Body of pancreas (tissue), 4 donors: ENCODE data around the gene PEPD. TPM values are rescaled to one million over a fixed set of nuclear protein-coding genes. Genes with fewer than 3 reads are reported as not detected.

Experiments used
- ATAC-seq: fragments of 150-250 bp; one replicate; pipeline ENCODE4 v1.9.1; 2016
- DNase-seq, 4 donors: peaks; one replicate each; pipeline ENCODE4 v3.0.0-alpha.2; 2019
- H3K27ac ChIP-seq, 4 donors: fragments of 200-600 bp; sonication (generic); 1 replicate in 3 of 4; 2 replicates in 1 of 4; pipeline versions ENCODE4 v1.5.1 to v1.6.1; 2016 to 2019; ENCODE audit warnings: mild to moderate bottlenecking in 1 of 4, mixed read lengths in 1 of 4, moderate library complexity in 1 of 4
- H3K27me3 ChIP-seq, 2 donors: fragments of 200-600 bp; sonication (generic); one replicate each; pipeline ENCODE4 v1.6.0; 2016; ENCODE audit warnings: mild to moderate bottlenecking in 1 of 2
- H3K36me3 ChIP-seq, 2 donors: fragments of 200-600 bp; sonication (generic); replicated peaks in 1 of 2; 2 replicates each; pipeline ENCODE4 v1.5.1; 2016; ENCODE audit warnings: low read depth in 2 of 2; ENCODE audit not compliant: insufficient read depth in 1 of 2
- H3K4me1 ChIP-seq: fragments of 200-600 bp; sonication (generic); one replicate; pipeline ENCODE4 v1.6.0; 2016
- H3K4me3 ChIP-seq, 2 donors: fragments of 200-600 bp; sonication (generic); 1 replicate in 1 of 2; 2 replicates in 1 of 2; pipeline ENCODE4 v1.5.1; 2016 to 2019
- H3K9me3 ChIP-seq, 3 donors: fragments of 200-600 bp; sonication (generic); 1 replicate in 2 of 3; 2 replicates in 1 of 3; pipeline ENCODE4 v1.5.1; 2016
- POLR2A ChIP-seq, 3 donors: fragments of 450-650 bp; IDR thresholded peaks; one replicate each; pipeline ENCODE4 v1.6.1; 2016; ENCODE audit warnings: antibody characterized with exemption in 3 of 3, mild to moderate bottlenecking in 2 of 3
- WGBS, 2 donors: methylation state at CpG; one replicate each; pipeline ENCODE4 v1.1.5; 2017; 5-methylcytosine and 5-hydroxymethylcytosine counted together
- intact Hi-C: fragments of 100-400 bp; cut with DNase I; formaldehyde crosslinking; loops from one replicate; pipeline ENCODE4 v1.15.1; 2023
- total RNA-seq, 2 donors: library from RNA; depleted of rRNA; stranded (reverse); fragments of >200 nt; gene quantifications; one replicate each; pipeline ENCODE4 v1.1.0, GENCODE V29; 2016
- TF ChIP-seq, protein P1 (sequence below), 7 experiments: fragments of 450-650 bp in 4 of 7; fragments of 200-600 bp in 3 of 7; sonication (generic) in 3 of 7; IDR thresholded peaks; one replicate each; pipeline ENCODE4 v1.5.1; 2016 to 2019; ENCODE audit warnings: antibody characterized with exemption in 7 of 7

PEPD gene
- total RNA-seq, 2 donors from 2014 or later: 33.2 to 54.7 TPM

DNA sequence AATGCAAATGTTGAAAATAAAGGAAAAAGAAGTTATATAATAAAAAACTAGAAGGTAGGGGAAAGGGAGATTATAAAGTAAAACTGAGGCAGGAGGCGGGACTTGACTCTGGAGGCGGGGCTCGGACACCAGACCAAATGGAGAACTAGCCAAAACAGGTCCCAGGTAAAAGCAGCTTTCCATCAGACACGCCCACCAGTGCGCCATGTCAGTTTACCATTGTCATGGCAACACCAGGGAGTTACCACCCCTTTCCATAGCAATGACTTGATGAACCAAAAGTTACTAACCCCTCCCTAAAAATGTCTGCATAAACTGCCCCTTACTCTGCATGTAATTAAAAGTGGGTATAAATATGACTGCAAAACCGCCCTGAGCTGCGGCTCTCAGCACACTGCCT is 70.9 kb downstream of the PEPD start:
- ATAC-seq (no peak), DNase-seq (no peak)
- Histone ChIP-seq H3K36me3 (no peaks in the 10 kb centered on the region), H3K4me1 (no peaks in the 10 kb centered on the region), H3K4me3 (no peak overlapping the region), H3K27me3 (no peaks in the 10 kb centered on the region), H3K27ac (no peak overlapping the region), H3K9me3 (no peaks in the 10 kb centered on the region)
- TF ChIP-seq, protein P1, sequence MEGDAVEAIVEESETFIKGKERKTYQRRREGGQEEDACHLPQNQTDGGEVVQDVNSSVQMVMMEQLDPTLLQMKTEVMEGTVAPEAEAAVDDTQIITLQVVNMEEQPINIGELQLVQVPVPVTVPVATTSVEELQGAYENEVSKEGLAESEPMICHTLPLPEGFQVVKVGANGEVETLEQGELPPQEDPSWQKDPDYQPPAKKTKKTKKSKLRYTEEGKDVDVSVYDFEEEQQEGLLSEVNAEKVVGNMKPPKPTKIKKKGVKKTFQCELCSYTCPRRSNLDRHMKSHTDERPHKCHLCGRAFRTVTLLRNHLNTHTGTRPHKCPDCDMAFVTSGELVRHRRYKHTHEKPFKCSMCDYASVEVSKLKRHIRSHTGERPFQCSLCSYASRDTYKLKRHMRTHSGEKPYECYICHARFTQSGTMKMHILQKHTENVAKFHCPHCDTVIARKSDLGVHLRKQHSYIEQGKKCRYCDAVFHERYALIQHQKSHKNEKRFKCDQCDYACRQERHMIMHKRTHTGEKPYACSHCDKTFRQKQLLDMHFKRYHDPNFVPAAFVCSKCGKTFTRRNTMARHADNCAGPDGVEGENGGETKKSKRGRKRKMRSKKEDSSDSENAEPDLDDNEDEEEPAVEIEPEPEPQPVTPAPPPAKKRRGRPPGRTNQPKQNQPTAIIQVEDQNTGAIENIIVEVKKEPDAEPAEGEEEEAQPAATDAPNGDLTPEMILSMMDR (IDR thresholded peaks at IDR 0.05): no peak
- TF ChIP-seq POLR2A (IDR thresholded peaks at IDR 0.05): no peak
- 90 to 92% methylated on average over 7 of the region's 7 CpGs for WGBS, 2 donors
- intact Hi-C loops: no loop called here

DNA sequence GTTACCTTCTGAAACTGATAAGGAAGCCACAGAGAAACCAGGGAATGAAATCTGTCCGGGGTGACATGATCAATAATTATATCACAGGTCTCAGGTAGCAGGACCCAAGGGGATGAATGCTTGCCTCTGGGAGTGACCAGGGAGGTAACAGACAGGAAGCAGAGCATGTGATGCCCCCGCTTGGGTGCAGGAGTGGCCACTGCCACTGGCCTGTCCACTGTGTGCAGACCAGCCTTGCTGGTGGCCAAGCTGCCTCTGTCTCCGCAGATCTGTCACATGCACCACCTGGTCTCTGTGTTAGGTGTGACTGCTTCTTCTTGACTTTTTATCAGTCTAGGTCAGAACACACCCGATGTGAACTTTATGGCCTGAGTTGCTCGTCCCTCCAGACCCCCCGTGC is 71.8 kb downstream of the PEPD start:
- TF ChIP-seq POLR2A (IDR thresholded peaks at IDR 0.05): no peak
- TF ChIP-seq, protein P1 (IDR thresholded peaks at IDR 0.05): no peak
- Histone ChIP-seq H3K9me3 (no peaks in the 10 kb centered on the region), H3K4me3 (no peak overlapping the region), H3K27ac (no peak overlapping the region), H3K4me1 (no peaks in the 10 kb centered on the region), H3K27me3 (no peaks in the 10 kb centered on the region), H3K36me3 (no peaks in the 10 kb centered on the region)
- ATAC-seq: no peak
- DNase-seq: no peak
- intact Hi-C loops: no loop called here
- WGBS, 2 donors: 73 to 77% methylated on average over 6 of the region's 6 CpGs

DNA sequence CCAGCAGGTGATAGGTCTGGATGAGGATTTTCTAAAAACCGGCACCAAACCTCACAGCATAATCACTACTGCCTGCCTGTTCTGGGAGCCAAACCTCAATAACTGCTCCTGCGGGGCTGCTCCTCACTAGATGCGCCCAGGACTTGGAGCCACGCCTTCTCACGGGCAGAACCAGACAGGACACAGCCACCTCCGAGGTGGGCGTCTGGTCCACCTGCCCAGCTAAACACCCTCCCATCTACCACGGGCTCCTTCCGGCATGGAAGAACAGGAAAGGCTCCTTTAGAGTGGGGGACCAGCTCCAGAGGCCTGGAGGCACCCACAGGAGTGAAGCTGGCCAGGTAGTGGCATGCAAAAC is 73.5 kb downstream of the PEPD start:
- ATAC-seq (no peak), DNase-seq (no peak)
- no peaks in the 10 kb centered on the region for H3K9me3 ChIP-seq
- intact Hi-C loops: no loop called here
- H3K27ac ChIP-seq: no peak overlapping the region
- H3K36me3 ChIP-seq: no peaks in the 10 kb centered on the region
- WGBS, 2 donors: 87 to 90% methylated on average over 5 to 9 of the region's 9 CpGs
- TF ChIP-seq, protein P1 (IDR thresholded peaks at IDR 0.05): no peak
- TF ChIP-seq POLR2A (IDR thresholded peaks at IDR 0.05): no peak
- no peak overlapping the region for H3K4me3 ChIP-seq
- no peaks in the 10 kb centered on the region for H3K4me1 ChIP-seq
- H3K27me3 ChIP-seq: no peaks in the 10 kb centered on the region

DNA sequence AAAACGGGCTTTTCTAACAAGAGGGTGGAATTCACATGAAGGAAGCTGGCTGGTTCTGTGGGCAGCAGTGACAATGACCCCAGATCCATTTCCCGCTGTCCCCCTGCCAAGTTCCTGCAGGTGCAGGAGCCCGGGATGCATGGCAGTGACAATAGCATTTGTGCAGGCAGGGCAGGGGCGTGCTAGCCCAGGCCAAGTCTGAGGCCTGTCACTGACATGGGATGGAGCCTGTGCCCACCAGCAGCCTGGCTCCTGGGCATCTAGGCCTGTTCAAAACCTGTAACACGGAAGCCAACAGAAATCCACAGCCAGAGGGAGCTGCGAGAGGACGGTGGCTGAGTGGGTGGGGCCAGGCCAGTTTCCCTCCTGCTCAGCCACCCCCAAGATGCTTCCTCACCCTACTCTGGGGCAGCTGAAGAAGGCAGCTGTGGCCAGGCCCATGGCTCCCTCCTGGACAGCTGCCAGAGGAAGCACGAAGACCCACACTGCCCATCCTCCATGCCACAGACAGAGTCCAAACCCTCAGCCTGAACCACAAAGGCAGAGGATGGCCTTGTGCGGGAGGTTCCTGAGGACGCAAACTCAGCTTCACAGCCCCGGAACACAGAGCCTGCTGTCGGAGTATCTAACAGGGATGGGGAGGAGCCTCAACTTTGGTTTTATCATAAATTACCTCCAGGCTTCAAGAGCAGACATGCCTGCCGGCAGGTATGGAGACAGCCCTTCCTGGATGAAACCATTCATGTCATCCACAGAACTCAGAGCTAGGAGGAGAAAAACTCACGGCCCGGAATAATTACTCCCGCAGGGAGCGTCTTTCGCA is 74.0 kb downstream of the PEPD start:
- no peak overlapping the region for H3K27ac ChIP-seq
- H3K9me3 ChIP-seq: no peaks in the 10 kb centered on the region
- H3K36me3 ChIP-seq: no peaks in the 10 kb centered on the region
- intact Hi-C loops: no loop called here
- no peak for DNase-seq
- no peak overlapping the region for H3K4me3 ChIP-seq
- WGBS, 2 donors: 79 to 89% methylated on average over 8 to 18 of the region's 18 CpGs
- no peaks in the 10 kb centered on the region for H3K4me1 ChIP-seq
- no peak for TF ChIP-seq POLR2A (IDR thresholded peaks at IDR 0.05)
- TF ChIP-seq, protein P1 (IDR thresholded peaks at IDR 0.05): no peak
- no peak for ATAC-seq
- H3K27me3 ChIP-seq: no peaks in the 10 kb centered on the region
